HG03565 (cell line): ENCODE measurements around the gene CREG1.
"Not testable (repeated sequence)": the region's sequence is repeated elsewhere in the genome, so short reads cannot be mapped to it uniquely, and the experiment has no call there.

Experiments used
- ATAC-seq: cut with Tn5 transposase; IDR thresholded peaks from one replicate; pipeline ENCODE4 v1.9.1; 2021; ENCODE audit warnings: mild to moderate bottlenecking, moderate library complexity; ENCODE audit not compliant: unreplicated experiment

Gene CREG1

GRCh38 chr1:167564612-167565270, 11.2 kb upstream of the CREG1 start:
- ATAC-seq, result no peak

GRCh38 chr1:167563579-167564246, 10.2 kb upstream of the CREG1 start:
- no peak for ATAC-seq

GRCh38 chr1:167562702-167563101, 9.1 kb upstream of the CREG1 start:
- no peak for ATAC-seq

- ATAC-seq, result no peak
Observed at GRCh38 chr1:167561753-167562152, 8.2 kb upstream of the CREG1 start.

GRCh38 chr1:167555971-167556714, 2.6 kb upstream of the CREG1 start:
- no peak for ATAC-seq

GRCh38 chr1:167555072-167555471, 1.5 kb upstream of the CREG1 start:
- ATAC-seq, result not testable (repeated sequence)

- ATAC-seq, result no peak
Observed at GRCh38 chr1:167554028-167554779, 642 bp upstream of the CREG1 start.

- no peak for ATAC-seq
Observed at GRCh38 chr1:167551362-167551761, 2.2 kb downstream of the CREG1 start.

GRCh38 chr1:167548059-167548932, 5.3 kb downstream of the CREG1 start:
- ATAC-seq, result no peak

- no peak for ATAC-seq
Observed at GRCh38 chr1:167546935-167547334, 6.6 kb downstream of the CREG1 start.

GRCh38 chr1:167545349-167545748, 8.2 kb downstream of the CREG1 start:
- ATAC-seq, result no peak

GRCh38 chr1:167544447-167545093, 9.0 kb downstream of the CREG1 start:
- ATAC-seq, result no peak

- no peak for ATAC-seq
Observed at GRCh38 chr1:167543199-167543990, 10.2 kb downstream of the CREG1 start.

GRCh38 chr1:167542109-167543032, 11.2 kb downstream of the CREG1 start:
- ATAC-seq, result no peak

GRCh38 chr1:167541610-167542009, 12.0 kb downstream of the CREG1 start:
- ATAC-seq, result no peak

- ATAC-seq, result no peak
Observed at GRCh38 chr1:167541003-167541402, 12.6 kb downstream of the CREG1 start.

- no peak for ATAC-seq
Observed at GRCh38 chr1:167538657-167539056, 14.9 kb downstream of the CREG1 start.

GRCh38 chr1:167533851-167534300, 19.7 kb downstream of the CREG1 start:
- ATAC-seq, result no peak
